ENCODE results near the gene RASA2.

Gene RASA2

DNA sequence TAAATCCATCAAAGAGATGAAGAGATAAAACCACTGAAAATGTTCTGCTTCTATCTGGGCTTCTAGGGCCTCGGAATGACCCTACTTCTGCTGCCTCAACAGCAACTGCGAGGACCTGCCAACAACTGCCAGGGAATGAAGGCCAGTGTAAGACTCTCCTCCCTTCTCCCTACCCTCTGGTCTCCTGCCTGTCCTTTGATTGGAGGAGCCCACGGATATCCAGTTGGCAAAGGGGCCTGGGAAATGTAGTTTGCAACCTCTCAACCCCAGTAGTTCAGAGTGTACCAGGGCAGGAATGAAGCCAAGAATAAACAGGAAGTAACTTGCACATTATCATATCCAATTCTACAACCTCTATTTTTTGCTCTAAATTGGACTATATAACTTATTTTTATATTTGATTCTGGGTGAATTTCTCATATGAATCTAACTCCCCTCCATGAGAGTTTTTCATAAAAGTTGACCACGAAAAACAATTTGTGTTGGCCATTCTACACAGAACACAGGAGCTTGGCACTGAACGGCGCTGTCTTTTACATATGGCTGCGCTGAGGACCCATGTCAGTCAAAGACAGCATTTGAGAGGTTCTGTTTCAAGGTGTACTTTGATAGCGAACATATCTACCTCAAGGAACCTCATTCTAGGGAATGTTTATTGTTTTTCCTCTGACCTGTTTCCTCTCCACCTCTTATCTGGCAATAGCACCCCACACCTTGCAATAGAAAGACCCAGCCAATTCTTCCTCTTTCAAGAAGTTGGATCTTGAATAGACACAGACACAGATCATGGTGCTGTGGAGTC lies 160.1 kb downstream of the RASA2 start:
- DNase-seq (ENCODE audit: low read depth) = peak; percentile 76

DNA sequence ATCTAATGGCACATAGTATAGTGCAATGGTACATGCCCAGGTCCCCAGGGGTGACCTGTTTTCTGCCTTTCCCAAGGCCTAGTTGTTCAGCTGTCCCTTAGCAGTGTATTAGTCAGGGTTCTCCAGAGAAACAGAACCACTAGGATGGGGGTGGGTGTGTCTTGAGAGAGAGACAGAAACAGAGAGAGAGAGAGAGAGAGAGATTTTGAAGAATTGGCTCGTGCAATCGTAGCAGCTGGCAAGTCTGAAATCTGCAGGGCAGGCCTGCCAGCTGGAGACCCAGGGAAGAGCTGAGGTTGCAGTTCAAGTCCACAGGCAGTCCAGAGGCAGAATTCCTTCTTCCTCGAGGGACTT lies 160.7 kb downstream of the RASA2 start:
- no peak for DNase-seq (ENCODE audit: low read depth)

DNA sequence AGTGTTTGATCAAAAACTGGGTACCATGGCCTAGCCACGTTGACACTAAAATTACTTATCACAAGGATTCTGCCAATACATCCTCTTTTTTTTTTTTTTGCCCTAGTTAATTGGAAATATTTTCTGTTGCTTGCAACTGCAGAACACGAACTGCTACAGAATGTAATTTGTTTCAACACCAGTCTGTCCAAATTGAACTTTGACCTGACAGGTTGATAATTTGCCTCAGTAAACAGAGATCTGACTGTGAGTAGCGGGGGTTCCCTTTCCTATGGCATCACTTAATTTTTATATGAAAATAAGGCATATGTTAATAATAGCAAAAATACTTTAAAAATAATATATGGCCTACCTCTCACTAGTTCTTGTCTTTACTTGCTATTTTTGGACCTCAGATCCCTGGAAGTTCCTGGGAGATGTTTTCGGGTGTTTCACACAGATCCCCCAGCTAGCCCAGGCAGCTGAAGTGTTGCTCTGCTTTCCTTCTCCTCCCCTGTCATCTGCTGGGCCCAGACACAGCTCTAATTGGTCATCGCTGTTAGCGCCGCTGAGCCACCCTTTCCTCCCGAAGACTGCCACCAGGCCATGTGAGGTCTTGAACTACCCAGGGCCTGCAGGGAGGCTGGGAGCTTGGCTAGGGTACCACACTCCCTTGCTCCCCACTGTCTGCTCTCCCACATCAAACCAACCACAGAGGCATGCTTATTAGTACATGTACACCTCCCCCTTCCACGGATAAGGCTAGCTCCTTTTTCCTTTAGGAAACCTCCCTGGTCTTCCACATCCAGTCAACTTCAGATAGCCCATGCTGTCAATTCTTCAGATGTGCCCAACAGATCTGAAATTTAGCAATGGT lies 161.5 kb downstream of the RASA2 start:
- DNase-seq (ENCODE audit: low read depth) = no peak

DNA sequence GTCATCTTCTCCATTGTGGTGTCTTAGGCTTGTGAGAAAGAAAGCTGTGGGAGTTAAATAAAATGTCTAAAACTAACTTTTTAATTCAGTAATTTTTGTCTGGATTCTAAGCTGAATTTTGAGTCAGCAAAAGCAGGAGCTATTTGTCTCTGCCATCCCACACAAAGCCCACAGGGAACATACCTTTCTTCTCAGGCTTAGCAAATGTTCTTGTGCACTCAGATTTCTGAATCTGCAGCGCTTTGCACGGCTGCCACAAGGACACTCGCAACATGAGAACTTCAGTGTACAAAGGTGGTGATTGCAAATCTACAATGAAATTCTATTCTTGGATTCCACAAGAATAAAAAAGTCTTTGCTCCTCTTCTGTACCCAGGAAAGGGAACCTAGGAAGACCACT lies 163.0 kb downstream of the RASA2 start:
- DNase-seq (ENCODE audit: low read depth) = no peak

DNA sequence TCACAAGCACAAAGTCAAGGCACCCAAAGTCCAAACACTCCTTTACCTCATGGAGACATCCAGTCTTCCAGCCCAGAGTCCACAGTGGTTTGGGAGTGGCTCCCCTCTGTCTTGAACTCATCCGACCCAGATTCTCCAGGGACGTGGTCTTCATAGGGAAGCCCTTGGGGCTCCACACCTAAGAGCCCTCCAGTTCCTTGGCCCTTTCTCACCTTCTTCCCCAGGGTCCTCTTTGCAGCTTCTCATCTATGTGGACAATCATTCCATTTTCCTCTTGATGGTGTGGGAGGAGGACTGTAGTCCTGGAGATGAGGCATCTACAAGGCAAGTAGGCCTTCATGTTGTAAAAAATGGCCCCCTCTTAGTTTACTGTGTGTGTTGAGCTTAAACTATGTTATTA lies 164.0 kb downstream of the RASA2 start:
- no peak for DNase-seq (ENCODE audit: low read depth)

DNA sequence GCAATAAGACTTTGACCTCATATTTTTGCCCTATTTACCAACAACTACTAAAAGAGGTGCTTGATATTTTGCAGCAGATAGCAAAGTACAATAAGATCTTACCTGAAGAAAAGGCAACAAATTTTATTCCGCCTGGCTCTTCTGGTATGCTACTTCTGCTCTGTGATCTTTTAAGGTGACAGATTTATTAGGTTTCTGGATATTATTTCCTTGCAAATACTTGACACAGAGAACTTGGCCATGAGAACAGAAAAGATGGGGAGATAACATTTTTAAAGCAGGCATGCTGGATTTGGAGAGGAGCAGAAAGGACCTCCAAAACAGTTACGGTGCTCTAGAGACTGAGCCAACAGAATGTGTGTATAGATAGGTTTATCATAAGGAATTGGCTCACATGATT lies 164.6 kb downstream of the RASA2 start:
- DNase-seq (ENCODE audit: low read depth) = no peak

DNA sequence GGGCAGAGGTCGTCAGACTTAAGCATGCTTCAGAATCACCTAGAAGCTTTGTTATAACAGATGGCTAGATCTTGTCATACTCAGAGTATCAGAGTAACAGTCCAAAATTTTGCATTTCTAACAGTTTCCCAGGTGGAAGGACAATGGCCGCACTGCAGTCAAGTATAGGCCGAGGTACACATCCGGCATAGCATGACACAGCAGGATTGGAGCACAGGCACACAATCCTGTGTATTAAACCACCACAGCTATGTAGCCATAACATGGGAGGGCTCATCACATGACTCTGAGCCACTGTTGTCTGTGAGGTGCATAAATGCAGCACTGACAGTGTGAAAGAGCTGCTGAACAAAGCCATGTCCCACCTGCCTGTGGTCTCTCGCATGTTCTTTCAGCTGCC lies 165.5 kb downstream of the RASA2 start:
- DNase-seq (ENCODE audit: low read depth) = no peak

DNA sequence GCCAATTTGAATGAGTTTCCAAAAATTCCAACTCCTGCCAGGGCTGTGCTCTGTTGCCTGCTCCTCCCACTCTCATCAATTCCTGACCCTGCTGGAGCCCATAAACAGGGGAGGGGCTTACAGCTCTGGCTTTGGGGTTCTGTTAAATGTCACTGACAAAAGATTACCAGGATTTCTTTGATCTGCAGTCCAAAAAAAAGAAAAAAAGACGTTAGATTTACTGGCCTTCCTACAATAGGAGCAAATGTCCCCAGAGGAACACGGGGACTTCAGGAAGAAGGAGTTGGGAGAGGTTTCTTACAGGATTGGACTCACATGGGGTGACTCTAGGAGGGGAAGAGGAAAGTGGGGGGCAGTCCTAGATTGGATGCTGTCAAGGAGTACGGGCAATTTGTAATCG lies 167.0 kb downstream of the RASA2 start:
- DNase-seq (ENCODE audit: low read depth) = no peak

DNA sequence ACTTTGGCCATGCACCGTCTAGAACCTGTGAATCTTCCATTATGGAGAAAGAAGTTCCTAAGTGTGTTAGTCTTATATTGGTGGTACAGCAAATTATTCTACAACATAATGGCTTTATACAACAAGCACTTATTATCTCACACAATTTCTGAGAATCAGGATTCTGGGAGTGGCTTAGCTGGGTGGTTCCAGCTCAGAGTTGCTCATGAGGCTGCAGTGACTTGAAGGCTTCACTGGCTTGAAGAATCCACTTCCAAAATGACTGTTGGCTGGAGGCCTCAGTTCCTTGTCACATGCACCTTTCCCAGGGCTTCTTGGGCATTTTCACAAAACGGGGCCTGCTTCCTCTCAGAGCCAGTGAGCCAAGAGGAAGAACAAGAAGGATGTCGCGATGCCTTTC lies 169.0 kb downstream of the RASA2 start:
- DNase-seq (ENCODE audit: low read depth) = no peak

DNA sequence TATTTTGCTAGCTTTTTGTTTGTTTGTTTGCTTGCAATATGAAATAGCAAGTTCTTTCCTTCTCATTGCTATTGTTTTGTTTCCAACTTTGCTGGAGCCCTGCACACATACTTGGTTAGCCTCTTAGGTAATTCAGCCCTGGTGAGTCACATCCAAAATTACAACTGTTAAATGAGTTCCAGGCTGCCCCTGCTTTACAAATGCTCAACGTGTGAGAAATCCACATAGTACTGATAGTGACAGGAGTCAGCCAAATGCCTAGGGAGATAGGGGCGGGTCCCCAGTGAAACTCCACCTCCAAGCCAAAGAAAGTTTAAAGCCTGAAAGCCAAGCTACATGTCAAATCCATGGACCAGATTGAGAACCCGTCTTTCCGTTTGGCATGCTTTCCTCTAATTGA lies 169.9 kb downstream of the RASA2 start:
- peak; percentile 76 for DNase-seq (ENCODE audit: low read depth)

DNA sequence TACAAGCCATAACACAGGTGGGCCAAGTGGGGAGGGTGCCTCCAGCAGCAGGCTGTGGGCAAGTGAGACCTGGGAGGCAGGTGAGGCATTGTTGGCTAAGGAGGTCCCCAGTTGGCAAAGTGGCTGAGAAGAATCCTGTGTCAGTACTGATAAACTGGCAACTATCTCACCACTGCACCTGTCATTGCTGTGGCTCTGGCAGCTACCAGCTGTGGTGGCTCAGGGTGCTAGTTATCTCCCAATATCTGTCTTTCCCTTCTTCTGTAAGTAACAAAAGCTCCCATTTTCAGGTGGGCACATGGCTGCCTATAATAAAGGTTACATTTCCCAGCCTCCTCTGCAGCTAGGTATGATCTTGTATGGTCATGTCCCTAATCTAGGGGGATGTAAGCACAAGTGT lies 170.7 kb downstream of the RASA2 start:
- DNase-seq (ENCODE audit: low read depth) = no peak

DNA sequence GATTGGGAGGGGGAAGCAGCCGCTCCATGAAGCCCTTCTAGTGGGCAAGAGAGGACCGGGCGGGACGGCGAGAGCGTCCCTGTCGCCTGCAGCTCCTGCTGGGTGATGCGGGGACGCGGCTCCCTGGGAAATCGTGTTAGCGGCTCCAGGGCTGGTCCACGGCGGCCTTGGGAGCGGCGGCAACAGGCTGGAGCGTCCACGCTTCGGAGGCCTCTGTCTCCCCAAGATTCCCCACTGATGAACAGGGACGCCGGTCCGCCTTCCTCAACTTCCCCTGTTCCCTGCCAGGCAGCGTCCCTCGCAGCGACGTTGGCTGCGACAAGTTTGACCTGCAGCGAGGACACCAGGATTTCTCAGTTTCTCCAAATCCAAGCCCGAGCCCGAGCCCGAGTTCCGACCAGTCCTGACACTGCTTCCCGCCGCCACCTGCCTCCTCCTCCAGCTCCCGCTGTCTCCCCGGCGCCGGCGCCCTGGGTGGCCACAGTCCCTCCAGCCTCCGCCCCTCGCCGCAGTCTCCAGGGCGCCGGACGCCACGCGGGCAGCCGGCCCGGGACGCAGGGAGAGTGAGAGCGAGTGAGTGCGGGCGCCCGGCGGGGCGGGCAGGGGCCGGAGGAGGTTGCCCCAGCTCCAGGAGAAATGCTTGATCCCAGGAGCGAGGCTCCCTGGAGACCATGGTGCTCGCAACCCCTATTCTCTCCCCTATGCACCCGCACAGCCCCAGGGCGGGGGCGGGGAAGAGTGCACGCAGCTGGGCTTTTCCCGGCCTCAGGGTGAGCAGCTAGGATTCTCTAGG lies 173.2 kb downstream of the RASA2 start:
- DNase-seq (ENCODE audit: low read depth) = peak; percentile 38

DNA sequence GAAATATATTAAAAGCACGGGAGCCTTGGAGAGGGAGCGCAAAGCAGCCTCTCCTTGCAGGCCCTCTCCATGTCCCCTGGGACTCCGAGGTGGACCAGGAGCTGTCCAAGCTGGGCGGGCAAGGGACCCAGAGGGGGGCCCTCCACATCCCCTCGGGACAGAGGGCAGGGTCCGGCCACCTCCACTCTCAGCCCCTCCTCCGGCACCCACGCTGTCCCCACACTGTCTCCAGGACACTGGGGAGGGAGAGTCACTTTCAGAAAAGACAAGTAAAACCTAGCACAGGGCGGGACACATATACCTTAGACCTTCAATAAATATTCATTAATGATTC lies 173.8 kb downstream of the RASA2 start:
- DNase-seq (ENCODE audit: low read depth) = no peak

DNA sequence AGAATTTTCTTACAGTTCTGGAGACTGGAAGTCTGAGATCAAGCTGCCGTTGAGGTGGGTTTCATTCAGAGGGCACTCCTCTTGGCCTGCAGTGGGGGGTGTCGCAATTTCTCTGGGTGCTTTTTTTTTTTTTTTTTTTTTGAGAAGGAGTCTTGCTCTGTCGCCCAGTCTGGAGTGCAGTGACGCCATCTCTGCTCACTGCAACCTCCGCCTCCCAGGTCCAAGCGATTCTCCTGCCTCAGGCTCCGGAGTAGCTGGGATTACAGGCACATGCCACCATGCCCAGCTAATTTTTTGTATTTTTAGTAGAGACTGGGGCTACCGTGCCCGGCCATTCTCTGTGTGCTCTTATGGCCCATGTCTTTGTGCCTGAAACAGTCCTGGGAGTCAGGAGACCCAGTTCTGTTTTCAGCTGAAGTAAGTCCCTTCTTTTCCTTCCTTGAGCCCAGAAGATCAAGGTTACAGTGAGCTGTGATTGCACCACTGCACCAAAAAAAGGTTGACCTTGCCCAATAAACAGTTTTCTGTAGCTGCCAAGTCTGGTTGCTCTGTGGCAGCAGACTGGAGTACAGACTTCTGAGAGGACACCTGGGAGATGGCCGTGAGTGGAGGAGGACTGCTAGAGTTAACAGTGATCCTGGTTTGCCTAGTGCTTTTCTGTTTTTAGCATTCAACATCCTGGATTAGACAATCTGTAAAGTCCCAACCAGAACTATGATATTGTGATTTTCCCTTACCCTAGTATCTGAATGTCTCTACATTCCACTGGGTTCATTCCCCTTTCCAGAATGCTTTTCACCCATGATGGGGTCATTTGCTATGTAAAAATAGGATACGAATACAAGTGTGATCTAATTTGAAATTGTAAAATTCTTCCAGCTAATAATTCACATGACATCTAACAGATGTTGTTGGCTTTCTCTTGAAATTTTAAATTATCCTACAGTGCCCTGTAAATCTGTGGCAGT lies 174.7 kb downstream of the RASA2 start:
- DNase-seq (ENCODE audit: low read depth) = no peak

DNA sequence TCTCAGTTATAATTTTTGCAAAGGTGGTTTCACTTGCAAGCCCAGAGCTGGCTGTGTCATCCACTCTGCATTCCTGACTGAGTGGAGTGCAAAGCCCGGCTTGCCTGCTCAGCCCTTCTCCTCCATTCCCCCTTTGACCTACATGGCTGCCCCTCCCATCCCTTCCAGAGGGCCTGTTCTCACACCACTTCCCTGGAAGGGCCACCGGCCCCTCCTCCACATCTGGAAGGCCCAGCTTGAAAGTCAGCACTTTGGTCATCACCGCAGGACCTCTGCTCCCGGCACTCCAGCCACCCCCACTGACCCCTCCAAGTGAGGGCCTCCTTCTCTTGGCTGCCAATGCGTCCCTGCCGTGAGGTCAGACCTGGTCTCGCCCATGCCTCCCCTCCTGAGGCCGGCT lies 177.2 kb downstream of the RASA2 start:
- DNase-seq (ENCODE audit: low read depth) = peak; percentile 37

Measured in iris pigment epithelial cell (primary cell).